Panc1 (cell line): ENCODE measurements around the gene GRID2. TPM values are rescaled to one million over a fixed set of nuclear protein-coding genes. Genes with fewer than 3 reads are reported as not detected.

Experiments used
- ATAC-seq: fragments of 200-7000 bp; cut with Tn5 transposase; 2 replicates; pipeline ENCODE4 v1.9.1; 2020; ENCODE audit warnings: mild to moderate bottlenecking, moderate library complexity
- BruUV-seq: library from RNA; stranded (reverse); fragments of 400-500 nt; replicated peaks from 2 replicates; lab custom pipeline; 2021; lab: Mats Ljungman, UMichigan
- CTCF ChIA-PET: fragments of 300-600 bp; sonication (Branson Sonifier 250); formaldehyde crosslinking; loops from one replicate; lab custom pipeline; 2022; ENCODE audit warnings: antibody characterized with exemption; lab: Charles Lee
- POLR2A ChIA-PET: fragments of 300-600 bp; sonication (Branson Sonifier 250); formaldehyde crosslinking; loops from one replicate; lab custom pipeline; 2022; ENCODE audit warnings: antibody characterized with exemption; lab: Charles Lee
- DNase-seq: peaks from one replicate; pipeline ENCODE4 v3.0.0-alpha.2; 2010; ENCODE audit warnings: low read depth, low spot score
- H3K27ac ChIP-seq: 2 replicates; pipeline ENCODE4 v1.5.1; 2011; ENCODE audit warnings: mild to moderate bottlenecking, low read length, inconsistent platforms
- H3K27me3 ChIP-seq: fragments of 200-500 bp; sonication (Bioruptor generic); 2 replicates; pipeline ENCODE4 v1.6.0; 2014; ENCODE audit warnings: low read length, inconsistent platforms; ENCODE audit not compliant: control insufficient read depth, insufficient read depth
- H3K36me3 ChIP-seq: fragments of 200-500 bp; sonication (Bioruptor generic); 2 replicates; pipeline ENCODE4 v1.5.1; 2014; ENCODE audit warnings: inconsistent platforms, mild to moderate bottlenecking, low read length, moderate library complexity; ENCODE audit not compliant: control insufficient read depth, insufficient read depth
- H3K4me1 ChIP-seq: 2 replicates; pipeline ENCODE4 v1.5.1; 2011; ENCODE audit warnings: inconsistent platforms, mild to moderate bottlenecking, low read length, moderate library complexity; ENCODE audit not compliant: control insufficient read depth, insufficient read depth
- H3K4me3 ChIP-seq, 2 experiments: 2 replicates each; pipeline ENCODE4 v1.5.1; 2011 to 2012; ENCODE audit warnings: low read depth in 2 of 2, low read length in 2 of 2, mild to moderate bottlenecking in 2 of 2, inconsistent platforms in 1 of 2, moderate library complexity in 1 of 2
- H3K9me3 ChIP-seq: fragments of 200-500 bp; sonication (Bioruptor generic); 2 replicates; pipeline ENCODE4 v1.5.1; 2014; ENCODE audit warnings: low read depth, mild to moderate bottlenecking, inconsistent platforms, low read length, moderate library complexity; ENCODE audit not compliant: control insufficient read depth, insufficient read depth
- CTCF ChIP-seq: fragments of 450-650 bp; IDR thresholded peaks from 2 replicates; pipeline ENCODE4 v1.5.1; 2017; ENCODE audit warnings: mild to moderate bottlenecking
- POLR2AphosphoS5 ChIP-seq: IDR thresholded peaks from 2 replicates; pipeline ENCODE4 v1.6.1; 2012; ENCODE audit warnings: mild to moderate bottlenecking, low read depth, low read length, moderate library complexity
- SIN3A ChIP-seq: IDR thresholded peaks from 2 replicates; pipeline ENCODE4 v1.6.1; 2012; ENCODE audit warnings: low read depth, mild to moderate bottlenecking, low read length, moderate library complexity, borderline replicate concordance; ENCODE audit not compliant: insufficient read depth
- TCF7L2 ChIP-seq: IDR thresholded peaks from 2 replicates; pipeline ENCODE4 v1.6.1; 2011; ENCODE audit warnings: mild to moderate bottlenecking, low read depth, low read length, inconsistent platforms
- in situ Hi-C: cut with HindIII; loops from 2 replicates; pipeline ENCODE4 v1.10.0; 2016; ENCODE audit warnings: low sequenced_read_pairs, low pct_unique_long_range_greater_than_20kb
- intact Hi-C: fragments of 100-400 bp; cut with micrococcal nuclease; formaldehyde crosslinking; loops from one replicate; pipeline ENCODE4 v1.10.0; 2022; ENCODE audit not compliant: unreplicated experiment
- total RNA-seq: library from RNA; stranded (reverse); gene quantifications from one replicate; pipeline ENCODE4 v1.2.1, GENCODE V29; 2021; ENCODE audit not compliant: unreplicated experiment
- TF ChIP-seq, protein P1 (sequence below), 2 experiments: IDR thresholded peaks; 2 replicates each; pipeline ENCODE4 v1.6.1; 2011 to 2012; ENCODE audit warnings: low read depth in 2 of 2, control low read depth in 1 of 2, low read length in 1 of 2, mild to moderate bottlenecking in 1 of 2, moderate library complexity in 1 of 2; ENCODE audit not compliant: insufficient read depth in 1 of 2

The GRID2 gene
- total RNA-seq, 1 experiment from 2014 or later = 0.08 TPM

DNA sequence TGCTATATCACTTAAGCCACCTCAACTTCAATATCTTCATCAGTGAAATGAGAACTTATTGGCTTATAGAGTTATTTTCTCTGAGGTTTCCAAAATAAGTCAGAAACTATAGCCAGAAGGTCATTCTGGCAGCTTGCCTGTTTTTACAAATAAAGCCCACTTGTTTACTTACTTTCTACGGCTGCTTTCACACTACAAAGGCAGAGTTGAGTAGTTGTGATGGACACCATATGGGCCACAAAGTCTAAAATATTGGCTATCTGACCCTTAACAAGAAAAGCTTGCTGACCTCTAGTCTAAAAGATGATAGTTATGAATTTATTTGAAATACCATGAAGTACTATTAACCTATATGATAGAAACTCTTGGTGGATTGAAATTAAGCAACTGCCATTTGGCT, 1457.5 kb downstream of the GRID2 start:
- DNase-seq = no peak
- Histone ChIP-seq H3K27me3 (no peaks in the 10 kb centered on the region), H3K36me3 (no peaks in the 10 kb centered on the region), H3K4me3 (no peak overlapping the region), H3K4me1 (no peaks in the 10 kb centered on the region), H3K27ac (no peak overlapping the region), H3K9me3 (no peaks in the 10 kb centered on the region)
- intact Hi-C loops (no loop called here), in situ Hi-C loops (no loop called here)
- no peak for TF ChIP-seq POLR2AphosphoS5
- no peak for TF ChIP-seq CTCF
- TF ChIP-seq, protein P1, sequence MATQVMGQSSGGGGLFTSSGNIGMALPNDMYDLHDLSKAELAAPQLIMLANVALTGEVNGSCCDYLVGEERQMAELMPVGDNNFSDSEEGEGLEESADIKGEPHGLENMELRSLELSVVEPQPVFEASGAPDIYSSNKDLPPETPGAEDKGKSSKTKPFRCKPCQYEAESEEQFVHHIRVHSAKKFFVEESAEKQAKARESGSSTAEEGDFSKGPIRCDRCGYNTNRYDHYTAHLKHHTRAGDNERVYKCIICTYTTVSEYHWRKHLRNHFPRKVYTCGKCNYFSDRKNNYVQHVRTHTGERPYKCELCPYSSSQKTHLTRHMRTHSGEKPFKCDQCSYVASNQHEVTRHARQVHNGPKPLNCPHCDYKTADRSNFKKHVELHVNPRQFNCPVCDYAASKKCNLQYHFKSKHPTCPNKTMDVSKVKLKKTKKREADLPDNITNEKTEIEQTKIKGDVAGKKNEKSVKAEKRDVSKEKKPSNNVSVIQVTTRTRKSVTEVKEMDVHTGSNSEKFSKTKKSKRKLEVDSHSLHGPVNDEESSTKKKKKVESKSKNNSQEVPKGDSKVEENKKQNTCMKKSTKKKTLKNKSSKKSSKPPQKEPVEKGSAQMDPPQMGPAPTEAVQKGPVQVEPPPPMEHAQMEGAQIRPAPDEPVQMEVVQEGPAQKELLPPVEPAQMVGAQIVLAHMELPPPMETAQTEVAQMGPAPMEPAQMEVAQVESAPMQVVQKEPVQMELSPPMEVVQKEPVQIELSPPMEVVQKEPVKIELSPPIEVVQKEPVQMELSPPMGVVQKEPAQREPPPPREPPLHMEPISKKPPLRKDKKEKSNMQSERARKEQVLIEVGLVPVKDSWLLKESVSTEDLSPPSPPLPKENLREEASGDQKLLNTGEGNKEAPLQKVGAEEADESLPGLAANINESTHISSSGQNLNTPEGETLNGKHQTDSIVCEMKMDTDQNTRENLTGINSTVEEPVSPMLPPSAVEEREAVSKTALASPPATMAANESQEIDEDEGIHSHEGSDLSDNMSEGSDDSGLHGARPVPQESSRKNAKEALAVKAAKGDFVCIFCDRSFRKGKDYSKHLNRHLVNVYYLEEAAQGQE (IDR thresholded peaks at IDR 0.05; ENCODE audit: insufficient read depth in 1 of 2, low read depth in 2 of 2, low read length in 1 of 2) = no peak
- no peak for TF ChIP-seq TCF7L2
- TF ChIP-seq SIN3A = no peak
- ChIA-PET CTCF (no interaction called here), POLR2A (no interaction called here)
- BruUV-seq = no TSS peak
- no peak for ATAC-seq

- ChIA-PET CTCF (no interaction called here), POLR2A (no interaction called here)
- no peaks in the 10 kb centered on the region for H3K9me3 ChIP-seq
- H3K36me3 ChIP-seq = no peaks in the 10 kb centered on the region
- intact Hi-C loops = no loop called here
- no peak overlapping the region for H3K27ac ChIP-seq
- no peaks in the 10 kb centered on the region for H3K4me1 ChIP-seq
- no peak overlapping the region for H3K4me3 ChIP-seq
- DNase-seq (peak; percentile 28), ATAC-seq (no peak)
- TF ChIP-seq CTCF = peak; percentile 64; the same call in 1 of the 2 replicates
- no peak for TF ChIP-seq TCF7L2
- in situ Hi-C loops = no loop called here
- no peaks in the 10 kb centered on the region for H3K27me3 ChIP-seq
- no TSS peak for BruUV-seq
Measured at GRCh38 chr4:93764639-93765246, 1461.0 kb downstream of the GRID2 start.
